ENCODE data around the gene RTKN2. TPM values are rescaled to one million over a fixed set of nuclear protein-coding genes. Genes with fewer than 3 reads are reported as not detected.

RTKN2 gene
- total and polyA plus RNA-seq, 10 of the 15 experiments (the other 5 are each of a cell fraction or from before 2014, with no cell fraction given) = 0.10 TPM; not detected in 9

DNA sequence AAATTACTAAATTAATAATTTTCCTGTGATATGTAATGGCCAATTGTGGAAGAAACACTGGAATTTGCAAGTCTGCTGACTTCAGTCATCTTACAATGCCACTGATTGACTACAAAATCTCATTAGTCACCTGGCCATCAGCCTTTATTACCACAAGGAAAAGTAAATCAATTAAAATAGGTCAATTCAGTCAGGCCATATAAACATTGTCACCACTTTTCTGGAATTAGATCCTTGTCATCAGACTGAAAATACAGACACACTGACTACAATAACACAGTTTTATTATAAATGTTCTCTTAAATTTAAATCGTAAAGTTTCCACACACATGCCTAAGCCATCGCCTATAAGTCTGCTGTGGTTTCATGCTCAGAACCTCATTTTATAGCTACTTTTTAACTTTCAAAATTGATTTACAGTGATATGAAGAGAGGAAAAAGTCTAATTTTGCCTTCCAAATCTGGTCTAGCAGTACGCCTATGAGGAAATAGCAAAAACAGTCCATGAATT lies 54.2 kb downstream of the RTKN2 start:
- Histone ChIP-seq H3K36me3 (ENCODE audit: control insufficient read depth in 2 of 2, insufficient read depth in 2 of 2, low read length in 1 of 2) (no peaks in the 10 kb centered on the region), H3K4me2 (ENCODE audit: control insufficient read depth, insufficient read depth) (no peak overlapping the region), H3K9me3 (replicated peaks; ENCODE audit: control insufficient read depth, insufficient read depth, low read length) (no peaks in the 10 kb centered on the region), H3K27ac (ENCODE audit: control insufficient read depth, insufficient read depth) (no peak overlapping the region), H3K4me3 (no peak overlapping the region), H3K27me3 (replicated peaks in 1 of 2; ENCODE audit: control insufficient read depth in 2 of 2, insufficient read depth in 2 of 2, low read length in 1 of 2) (no peaks in the 10 kb centered on the region), H3K79me2 (ENCODE audit: control insufficient read depth, insufficient read depth, low read length) (no peaks in the 10 kb centered on the region), H4K20me1 (ENCODE audit: control insufficient read depth, insufficient read depth) (no peaks in the 10 kb centered on the region), H3K9ac (ENCODE audit: control insufficient read depth, insufficient read depth, low read length) (no peak overlapping the region), H2AFZ (ENCODE audit: control insufficient read depth, low read depth, low read length) (no peak overlapping the region), H3K4me1 (ENCODE audit: control insufficient read depth, insufficient read depth, low read length) (no peaks in the 10 kb centered on the region)
- 95% methylated on average over 3 of the region's 3 CpGs for WGBS (ENCODE audit: insufficient coverage, insufficient replicate concordance, low lambda C conversion rate, missing lambda C conversion rate)
- BruUV-seq (replicated peaks) = no TSS peak
- TF ChIP-seq STAT3 (IDR thresholded peaks at IDR 0.05; ENCODE audit: low read depth, low read length) = no peak
- no peak for TF ChIP-seq MEF2A (IDR thresholded peaks at IDR 0.05; ENCODE audit: insufficient read depth, low read depth, low read length)
- TF ChIP-seq ZNF207 (IDR thresholded peaks at IDR 0.05; ENCODE audit: borderline replicate concordance) = no peak
- no peak for TF ChIP-seq POLR2A (IDR thresholded peaks at IDR 0.05; ENCODE audit: low read depth, low read length)
- no peak for TF ChIP-seq SRF (IDR thresholded peaks at IDR 0.05; ENCODE audit: low read depth in 2 of 2, low read length in 2 of 2)
- TF ChIP-seq CREB1 (IDR thresholded peaks at IDR 0.05; ENCODE audit: low read depth) = no peak
- no peak for TF ChIP-seq KLF5 (IDR thresholded peaks at IDR 0.05; ENCODE audit: partially characterized antibody)
- TF ChIP-seq ZNF622 (IDR thresholded peaks at IDR 0.05) = no peak
- TF ChIP-seq POU2F2 (IDR thresholded peaks at IDR 0.05; ENCODE audit: borderline replicate concordance, low read depth, low read length) = no peak
- TF ChIP-seq CEBPB (IDR thresholded peaks at IDR 0.05; ENCODE audit: borderline replicate concordance in 1 of 2, low read depth in 2 of 2, low read length in 2 of 2) = no peak
- no peak for TF ChIP-seq NR2F1 (conservative IDR thresholded peaks at IDR 0.05)
- FAIRE-seq = no peak
- intact Hi-C loops (cut with micrococcal nuclease; ENCODE audit: unreplicated experiment) = no loop called here
- DNase-seq (ENCODE audit: low read depth, low spot score) = no peak
- CTCF ChIA-PET = interaction anchor here (0.7 kb wide), 1 partner anchor 11 kb away, joined by 3 read pairs; no protein-coding TSS in a partner anchor
- ATAC-seq = no peak
- POLR2A ChIA-PET = no interaction called here
- in situ Hi-C loops (cut with MboI) = no loop called here
- RAD21 ChIA-PET (ENCODE audit: unreplicated experiment) = no interaction called here
- SMC1A ChIA-PET (ENCODE audit: uncharacterized antibody, unreplicated experiment) = interaction anchor here (1.1 to 1.3 kb wide), 2 partner anchors 15 to 176 kb away, joined by 3 read pairs; no protein-coding TSS in a partner anchor
